Nephron progenitor cell (in vitro differentiated cells): ENCODE data around the gene PARD3.

Experiments
- DNase-seq: peaks from one replicate; pipeline ENCODE4 v3.0.0; 2021
- H3K27ac Mint-ChIP-seq: 2 replicates; pipeline ENCODE4 v1.8.0; 2021; ENCODE audit warnings: mild to moderate bottlenecking, moderate library complexity, mixed read lengths
- H3K27me3 Mint-ChIP-seq: 2 replicates; pipeline ENCODE4 v1.8.0; 2021; ENCODE audit warnings: mild to moderate bottlenecking, low read depth, mixed read lengths; ENCODE audit not compliant: poor library complexity
- H3K36me3 Mint-ChIP-seq: 2 replicates; pipeline ENCODE4 v1.8.0; 2021; ENCODE audit warnings: low read depth, mixed read lengths
- H3K4me1 Mint-ChIP-seq: 2 replicates; pipeline ENCODE4 v1.8.0; 2021; ENCODE audit warnings: mixed read lengths
- H3K4me3 Mint-ChIP-seq: 2 replicates; pipeline ENCODE4 v1.8.0; 2021; ENCODE audit warnings: mild to moderate bottlenecking, moderate library complexity, mixed read lengths
- H3K9me3 Mint-ChIP-seq: 2 replicates; pipeline ENCODE4 v1.8.0; 2021; ENCODE audit warnings: mild to moderate bottlenecking, moderate library complexity, mixed read lengths
- TF ChIP-seq, protein P1 (sequence below): fragments of 200-600 bp; sonication (generic); IDR thresholded peaks from 2 replicates; pipeline ENCODE4 v1.5.0; 2021; ENCODE audit warnings: antibody characterized with exemption

The PARD3 gene

DNA sequence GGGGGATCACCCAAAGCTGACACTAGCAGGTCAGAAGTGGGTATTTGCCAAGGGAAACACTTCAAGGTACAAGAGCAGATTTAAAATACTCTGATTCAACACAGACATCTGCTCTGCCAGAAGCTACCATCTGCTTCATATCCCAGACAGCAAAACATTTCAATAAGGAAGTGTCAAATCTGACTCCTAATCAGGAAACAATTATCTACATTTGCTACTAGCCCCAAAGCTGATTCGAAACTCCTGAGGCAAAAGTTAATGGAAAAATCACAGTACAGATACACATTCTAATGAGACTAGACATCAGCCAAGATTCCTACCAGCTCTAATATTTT is 48.9 kb downstream of the PARD3 start:
- no peak for DNase-seq
- Mint-ChIP-seq H3K9me3 (no peaks in the 10 kb centered on the region), H3K4me1 (peaks cover 56% of the 10 kb centered on the region), H3K4me3 (no peak overlapping the region), H3K36me3 (peaks cover 25% of the 10 kb centered on the region), H3K27ac (no peak overlapping the region), H3K27me3 (peaks cover 8% of the 10 kb centered on the region)
- TF ChIP-seq, protein P1, sequence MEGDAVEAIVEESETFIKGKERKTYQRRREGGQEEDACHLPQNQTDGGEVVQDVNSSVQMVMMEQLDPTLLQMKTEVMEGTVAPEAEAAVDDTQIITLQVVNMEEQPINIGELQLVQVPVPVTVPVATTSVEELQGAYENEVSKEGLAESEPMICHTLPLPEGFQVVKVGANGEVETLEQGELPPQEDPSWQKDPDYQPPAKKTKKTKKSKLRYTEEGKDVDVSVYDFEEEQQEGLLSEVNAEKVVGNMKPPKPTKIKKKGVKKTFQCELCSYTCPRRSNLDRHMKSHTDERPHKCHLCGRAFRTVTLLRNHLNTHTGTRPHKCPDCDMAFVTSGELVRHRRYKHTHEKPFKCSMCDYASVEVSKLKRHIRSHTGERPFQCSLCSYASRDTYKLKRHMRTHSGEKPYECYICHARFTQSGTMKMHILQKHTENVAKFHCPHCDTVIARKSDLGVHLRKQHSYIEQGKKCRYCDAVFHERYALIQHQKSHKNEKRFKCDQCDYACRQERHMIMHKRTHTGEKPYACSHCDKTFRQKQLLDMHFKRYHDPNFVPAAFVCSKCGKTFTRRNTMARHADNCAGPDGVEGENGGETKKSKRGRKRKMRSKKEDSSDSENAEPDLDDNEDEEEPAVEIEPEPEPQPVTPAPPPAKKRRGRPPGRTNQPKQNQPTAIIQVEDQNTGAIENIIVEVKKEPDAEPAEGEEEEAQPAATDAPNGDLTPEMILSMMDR = no peak

DNA sequence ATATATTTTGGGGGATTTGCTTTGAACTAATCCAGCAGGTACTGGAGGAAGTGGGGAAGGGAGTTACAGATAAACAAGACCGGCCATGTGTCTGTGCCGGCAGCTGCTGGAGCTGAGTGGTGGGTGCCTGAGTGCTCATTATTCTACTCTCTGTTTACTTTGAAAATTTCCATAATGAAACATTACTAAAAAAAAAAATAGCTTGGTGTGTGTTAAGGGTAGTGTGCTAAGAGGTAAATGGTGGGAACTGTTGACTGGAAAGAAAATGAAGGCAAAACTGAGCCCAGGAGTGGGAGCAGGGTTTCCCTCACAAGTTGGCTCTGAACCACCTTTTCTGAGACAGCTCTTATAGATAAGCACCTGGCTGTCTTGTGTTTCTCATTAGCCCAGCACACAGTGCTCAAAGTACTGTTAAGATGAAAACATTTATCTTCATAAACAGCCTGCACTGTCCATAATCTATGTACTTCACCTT is 50.6 kb downstream of the PARD3 start:
- peaks cover 58% of the 10 kb centered on the region for H3K4me1 Mint-ChIP-seq

DNA sequence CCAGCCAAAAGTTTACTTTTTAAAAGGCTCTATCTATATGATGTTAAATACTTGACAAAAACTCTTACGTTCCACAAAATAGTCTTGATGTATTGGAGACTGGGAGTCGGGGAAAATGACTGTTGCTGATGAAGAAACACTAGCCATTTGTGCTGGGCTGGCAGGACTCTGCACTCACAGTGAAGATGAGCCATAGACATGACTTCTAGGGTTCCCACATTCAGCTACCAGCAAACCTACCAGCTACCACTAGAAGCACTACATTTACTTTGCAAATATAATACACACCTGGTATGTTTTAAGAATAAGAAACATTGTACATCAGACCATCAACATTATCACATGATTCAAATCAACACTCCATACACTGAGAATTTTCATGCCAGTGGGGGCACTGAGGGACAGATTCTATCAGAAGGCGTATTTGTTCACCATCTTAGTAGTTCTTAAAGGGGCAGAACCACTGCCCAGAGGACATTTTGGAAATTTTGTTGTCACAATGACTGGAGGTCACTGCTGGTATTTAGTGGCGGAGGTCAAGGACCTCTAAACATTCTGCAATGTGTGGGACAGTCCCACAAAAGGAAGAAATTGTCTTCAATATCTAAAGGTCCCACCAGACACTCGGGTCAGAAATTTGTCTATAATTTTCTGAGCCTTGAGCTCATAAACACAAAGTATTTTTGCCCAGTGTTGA is 52.3 kb downstream of the PARD3 start:
- DNase-seq = no peak
- Mint-ChIP-seq H3K27ac (no peak overlapping the region), H3K9me3 (peaks cover 5% of the 10 kb centered on the region), H3K36me3 (no peaks in the 10 kb centered on the region), H3K4me1 (peaks cover 56% of the 10 kb centered on the region), H3K27me3 (peaks cover 8% of the 10 kb centered on the region), H3K4me3 (no peak overlapping the region)
- TF ChIP-seq, protein P1 = no peak

More for the DNA sequence above, 50.6 kb downstream of the PARD3 start:
- peaks cover 8% of the 10 kb centered on the region for H3K27me3 Mint-ChIP-seq
- H3K27ac Mint-ChIP-seq = peak overlapping the region; percentile 10
- H3K9me3 Mint-ChIP-seq = no peaks in the 10 kb centered on the region
- DNase-seq = no peak
- TF ChIP-seq, protein P1 = no peak
- H3K4me3 Mint-ChIP-seq = no peak overlapping the region
- H3K36me3 Mint-ChIP-seq = peaks cover 13% of the 10 kb centered on the region

- Mint-ChIP-seq H3K27me3 (peaks cover 8% of the 10 kb centered on the region), H3K27ac (no peak overlapping the region), H3K4me3 (no peak overlapping the region), H3K36me3 (no peaks in the 10 kb centered on the region), H3K9me3 (peaks cover 5% of the 10 kb centered on the region), H3K4me1 (peaks cover 54% of the 10 kb centered on the region)
- no peak for DNase-seq
- TF ChIP-seq, protein P1 = no peak
These were observed 52.9 kb downstream of the PARD3 start for GRCh38 chr10:34762156-34762555.

DNA sequence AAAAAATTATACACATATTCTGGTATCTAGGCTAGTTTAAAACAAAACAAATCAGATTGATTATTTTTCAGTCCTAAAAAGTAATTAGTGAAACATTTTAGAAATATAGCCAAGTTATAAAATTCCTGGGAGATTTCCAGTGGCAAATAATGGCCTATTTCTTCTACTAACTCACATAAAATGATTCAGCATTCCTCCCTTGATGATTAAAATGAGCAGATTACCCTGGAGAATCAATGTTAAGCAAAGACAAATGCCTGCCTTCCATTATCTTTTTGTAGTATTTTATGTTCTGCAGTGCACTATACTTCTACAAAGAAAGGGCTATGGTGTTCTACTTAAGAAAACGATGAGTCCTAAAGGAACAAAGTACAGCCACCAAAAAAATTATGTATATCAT is 53.6 kb downstream of the PARD3 start:
- Mint-ChIP-seq H3K36me3 (peaks cover 5% of the 10 kb centered on the region), H3K4me1 (peaks cover 47% of the 10 kb centered on the region), H3K27me3 (peaks cover 7% of the 10 kb centered on the region), H3K4me3 (no peak overlapping the region), H3K9me3 (peaks cover 5% of the 10 kb centered on the region), H3K27ac (no peak overlapping the region)
- TF ChIP-seq, protein P1 = no peak
- no peak for DNase-seq

GRCh38 chr10:34760606-34761005 is 54.5 kb downstream of the PARD3 start:
- Mint-ChIP-seq H3K4me1 (peaks cover 44% of the 10 kb centered on the region), H3K27me3 (peaks cover 4% of the 10 kb centered on the region)

More at GRCh38 chr10:34760606-34761005, 54.5 kb downstream of the PARD3 start:
- TF ChIP-seq, protein P1 = no peak
- no peak overlapping the region for H3K27ac Mint-ChIP-seq
- DNase-seq = no peak
- H3K9me3 Mint-ChIP-seq = peaks cover 5% of the 10 kb centered on the region
- H3K4me3 Mint-ChIP-seq = no peak overlapping the region
- H3K36me3 Mint-ChIP-seq = peaks cover 5% of the 10 kb centered on the region
